HEK293 (cell line): ENCODE data around the gene DTL.

ENCODE experiments used
- CTCF ChIA-PET: fragments of 350-600 bp; formaldehyde crosslinking; extraction: SDS; loops from one replicate; lab custom pipeline; 2021; ENCODE audit warnings: antibody characterized with exemption; lab: Yijun Ruan, JAX
- POLR2A ChIA-PET: fragments of 300-600 bp; formaldehyde crosslinking; extraction: SDS; loops from one replicate; lab custom pipeline; 2020; ENCODE audit warnings: antibody characterized with exemption, inconsistent platforms; lab: Yijun Ruan, JAX
- H3K27ac ChIP-seq: fragments of 200-500 bp; sonication (Bioruptor generic); 2 replicates; pipeline ENCODE4 v1.5.1; 2014; ENCODE audit warnings: low read depth, low read length, control low read depth, inconsistent platforms; ENCODE audit errors: extremely low read depth
- H3K36me3 ChIP-seq, 2 experiments: fragments of 200-500 bp in 1 of 2; sonication (Bioruptor generic) in 1 of 2; 1 replicate in 1 of 2; 2 replicates in 1 of 2; pipeline ENCODE4 v1.5.1; 2014 to 2017; ENCODE audit warnings: inconsistent platforms in 2 of 2, low read length in 2 of 2; ENCODE audit not compliant: control insufficient read depth in 2 of 2, insufficient read depth in 1 of 2
- H3K4me1 ChIP-seq: fragments of 200-500 bp; sonication (Bioruptor generic); 2 replicates; pipeline ENCODE4 v1.5.1; 2014; ENCODE audit warnings: mild to moderate bottlenecking, low read length, inconsistent platforms; ENCODE audit not compliant: control insufficient read depth, insufficient read depth
- H3K4me3 ChIP-seq: 2 replicates; pipeline ENCODE4 v1.5.1; 2011; ENCODE audit warnings: low read depth, mild to moderate bottlenecking, control low read depth, low read length, moderate library complexity
- H3K9me3 ChIP-seq: fragments of 200-500 bp; sonication (Bioruptor generic); 2 replicates; pipeline ENCODE4 v1.5.1; 2014; ENCODE audit warnings: low read depth, low read length, inconsistent platforms; ENCODE audit not compliant: control insufficient read depth, insufficient read depth
- KLF8 ChIP-seq: fragments of 450-650 bp; formaldehyde crosslinking; IDR thresholded peaks from 2 replicates; pipeline ENCODE4 v1.5.1; 2016; ENCODE audit warnings: missing biosample characterization, missing genetic modification characterization
- MYNN ChIP-seq: fragments of 450-650 bp; formaldehyde crosslinking; IDR thresholded peaks from 2 replicates; pipeline ENCODE4 v1.5.1; 2016; ENCODE audit warnings: missing biosample characterization, missing genetic modification characterization, borderline replicate concordance
- OVOL3 ChIP-seq: fragments of 450-650 bp; formaldehyde crosslinking; IDR thresholded peaks from 2 replicates; pipeline ENCODE4 v1.5.1; 2016; ENCODE audit warnings: missing biosample characterization, missing genetic modification characterization
- SP7 ChIP-seq: fragments of 450-650 bp; formaldehyde crosslinking; IDR thresholded peaks from 2 replicates; pipeline ENCODE4 v1.5.1; 2016; ENCODE audit warnings: missing biosample characterization, missing genetic modification characterization
- YY2 ChIP-seq: fragments of 450-650 bp; formaldehyde crosslinking; IDR thresholded peaks from 2 replicates; pipeline ENCODE4 v1.5.1; 2016; ENCODE audit warnings: missing biosample characterization, missing genetic modification characterization
- ZBTB1 ChIP-seq: fragments of 450-650 bp; formaldehyde crosslinking; IDR thresholded peaks from 2 replicates; pipeline ENCODE4 v1.5.1; 2016; ENCODE audit warnings: missing biosample characterization, missing genetic modification characterization
- ZBTB17 ChIP-seq: fragments of 450-650 bp; formaldehyde crosslinking; IDR thresholded peaks from 2 replicates; pipeline ENCODE4 v1.5.1; 2016; ENCODE audit warnings: missing biosample characterization, missing genetic modification characterization
- ZNF121 ChIP-seq: fragments of 450-650 bp; formaldehyde crosslinking; IDR thresholded peaks from 2 replicates; pipeline ENCODE4 v1.5.1; 2016; ENCODE audit warnings: missing biosample characterization, missing genetic modification characterization
- ZNF132 ChIP-seq: fragments of 450-650 bp; formaldehyde crosslinking; IDR thresholded peaks from 2 replicates; pipeline ENCODE4 v1.5.1; 2017; ENCODE audit warnings: missing biosample characterization, missing genetic modification characterization, borderline replicate concordance
- ZNF133 ChIP-seq: fragments of 450-650 bp; formaldehyde crosslinking; IDR thresholded peaks from 2 replicates; pipeline ENCODE4 v1.5.1; 2016; ENCODE audit warnings: missing biosample characterization, missing genetic modification characterization
- ZNF146 ChIP-seq: fragments of 450-650 bp; formaldehyde crosslinking; IDR thresholded peaks from 2 replicates; pipeline ENCODE4 v1.5.1; 2016; ENCODE audit warnings: missing biosample characterization, missing genetic modification characterization
- ZNF157 ChIP-seq: fragments of 450-650 bp; formaldehyde crosslinking; IDR thresholded peaks from 2 replicates; pipeline ENCODE4 v1.5.1; 2016; ENCODE audit warnings: missing biosample characterization, missing genetic modification characterization
- ZNF214 ChIP-seq: fragments of 450-650 bp; formaldehyde crosslinking; IDR thresholded peaks from 2 replicates; pipeline ENCODE4 v1.5.1; 2017; ENCODE audit warnings: missing biosample characterization, mild to moderate bottlenecking, missing genetic modification characterization, borderline replicate concordance
- ZNF221 ChIP-seq: fragments of 450-650 bp; formaldehyde crosslinking; IDR thresholded peaks from 2 replicates; pipeline ENCODE4 v1.5.1; 2017; ENCODE audit warnings: missing biosample characterization, missing genetic modification characterization, borderline replicate concordance
- ZNF354C ChIP-seq: fragments of 450-650 bp; formaldehyde crosslinking; IDR thresholded peaks from 2 replicates; pipeline ENCODE4 v1.5.1; 2016; ENCODE audit warnings: missing biosample characterization, missing genetic modification characterization, low read depth, borderline replicate concordance
- ZNF629 ChIP-seq: fragments of 450-650 bp; formaldehyde crosslinking; IDR thresholded peaks from 2 replicates; pipeline ENCODE4 v1.5.1; 2017; ENCODE audit warnings: missing biosample characterization, missing genetic modification characterization
- ZNF830 ChIP-seq: fragments of 450-650 bp; IDR thresholded peaks from 2 replicates; pipeline ENCODE4 v1.5.0; 2018; ENCODE audit warnings: missing biosample characterization, missing genetic modification characterization, low read depth, mild to moderate bottlenecking, moderate library complexity
- TF ChIP-seq, protein P1 (sequence below): fragments of 450-650 bp; formaldehyde crosslinking; IDR thresholded peaks from 2 replicates; pipeline ENCODE4 v1.5.1; 2016; ENCODE audit warnings: missing biosample characterization, missing genetic modification characterization
- TF ChIP-seq, protein P2 (sequence below): fragments of 450-650 bp; formaldehyde crosslinking; IDR thresholded peaks from 2 replicates; pipeline ENCODE4 v1.5.1; 2016; ENCODE audit warnings: missing biosample characterization, missing genetic modification characterization, low read depth
- TF ChIP-seq, protein P3 (sequence below): fragments of 450-650 bp; formaldehyde crosslinking; IDR thresholded peaks from 2 replicates; pipeline ENCODE4 v1.5.1; 2016; ENCODE audit warnings: missing biosample characterization, missing genetic modification characterization
- TF ChIP-seq, protein P4 (sequence below): fragments of 450-650 bp; formaldehyde crosslinking; conservative IDR thresholded peaks from 2 replicates; pipeline ENCODE4 v1.5.1; 2016; ENCODE audit warnings: low read depth, missing biosample characterization, missing genetic modification characterization
- TF ChIP-seq, protein P5 (sequence below): fragments of 450-650 bp; formaldehyde crosslinking; IDR thresholded peaks from 2 replicates; pipeline ENCODE4 v1.5.1; 2016; ENCODE audit warnings: missing biosample characterization, missing genetic modification characterization
- TF ChIP-seq, protein P6 (sequence below): fragments of 450-650 bp; formaldehyde crosslinking; IDR thresholded peaks from 2 replicates; pipeline ENCODE4 v1.5.1; 2017; ENCODE audit warnings: missing biosample characterization, missing genetic modification characterization

Gene DTL

DNA sequence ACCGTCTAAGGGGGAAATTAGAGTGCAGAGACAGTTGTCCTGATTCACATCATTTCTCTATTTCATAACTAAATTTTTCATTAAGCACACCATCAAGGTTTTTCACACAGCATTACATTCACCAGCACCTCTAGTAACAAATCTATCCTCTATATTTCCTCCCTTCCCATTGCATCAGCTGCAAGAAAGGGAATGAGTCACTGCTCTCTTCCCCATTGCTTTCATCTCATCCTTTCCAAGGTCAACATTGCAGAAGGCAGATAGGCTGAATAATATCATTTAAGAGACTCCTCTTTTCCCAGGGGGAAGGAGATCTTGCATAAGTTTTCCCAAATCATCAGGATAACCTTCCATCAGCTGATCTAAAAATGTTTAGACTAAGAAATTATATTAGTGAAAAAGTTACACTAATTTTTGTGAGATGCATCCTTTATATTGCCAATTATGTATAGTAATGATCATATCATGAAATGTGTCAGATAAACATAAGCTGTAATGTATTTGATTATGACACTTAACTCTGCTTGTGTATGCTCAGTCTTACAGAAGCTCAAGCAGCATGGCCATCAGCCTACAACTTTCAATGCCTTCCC lies 4.5 kb upstream of the DTL start:
- ChIA-PET POLR2A (interaction anchor here (0.5 kb wide), 1 partner anchor 353 kb away, joined by 3 read pairs; no protein-coding TSS in a partner anchor), CTCF (interaction anchor here (0.7 to 2.0 kb wide), 5 partner anchors 11 to 350 kb away, joined by 3 to 8 read pairs (median 5); no protein-coding TSS in a partner anchor)
- peak overlapping the region; percentile 44 for H3K27ac ChIP-seq
- no peak overlapping the region for H3K4me3 ChIP-seq
- peaks cover 0 to 13% of the 10 kb centered on the region in 2 experiments; a peak in 1 of 3 replicates for H3K36me3 ChIP-seq
- H3K9me3 ChIP-seq, result no peaks in the 10 kb centered on the region
- no peaks in the 10 kb centered on the region for H3K4me1 ChIP-seq
- TF ChIP-seq ZNF132 (tag by site-specific recombination) (no peak), SP7 (tag by site-specific recombination) (peak; percentile 71), ZNF157 (tag by site-specific recombination) (no peak), KLF8 (tag by site-specific recombination) (0 out of 2 replicates have a peak, but pooled peaks have one; percentile 57), ZBTB17 (tag by site-specific recombination) (peak; percentile 93), ZBTB1 (tag by site-specific recombination) (no peak), ZNF133 (tag by site-specific recombination) (no peak), ZNF830 (no peak), ZNF214 (tag by site-specific recombination) (no peak), ZNF629 (tag by site-specific recombination) (0 out of 2 replicates have a peak, but pooled peaks have one; percentile 64), OVOL3 (tag by site-specific recombination) (no peak), ZNF146 (tag by site-specific recombination) (no peak), ZNF354C (tag by site-specific recombination) (no peak), YY2 (no peak), MYNN (tag by site-specific recombination) (no peak), ZNF221 (tag by site-specific recombination) (no peak), ZNF121 (tag by site-specific recombination) (no peak)
- TF ChIP-seq, protein P1, sequence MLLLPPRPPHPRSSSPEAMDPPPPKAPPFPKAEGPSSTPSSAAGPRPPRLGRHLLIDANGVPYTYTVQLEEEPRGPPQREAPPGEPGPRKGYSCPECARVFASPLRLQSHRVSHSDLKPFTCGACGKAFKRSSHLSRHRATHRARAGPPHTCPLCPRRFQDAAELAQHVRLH (tag by site-specific recombination), result no peak
- TF ChIP-seq, protein P2, sequence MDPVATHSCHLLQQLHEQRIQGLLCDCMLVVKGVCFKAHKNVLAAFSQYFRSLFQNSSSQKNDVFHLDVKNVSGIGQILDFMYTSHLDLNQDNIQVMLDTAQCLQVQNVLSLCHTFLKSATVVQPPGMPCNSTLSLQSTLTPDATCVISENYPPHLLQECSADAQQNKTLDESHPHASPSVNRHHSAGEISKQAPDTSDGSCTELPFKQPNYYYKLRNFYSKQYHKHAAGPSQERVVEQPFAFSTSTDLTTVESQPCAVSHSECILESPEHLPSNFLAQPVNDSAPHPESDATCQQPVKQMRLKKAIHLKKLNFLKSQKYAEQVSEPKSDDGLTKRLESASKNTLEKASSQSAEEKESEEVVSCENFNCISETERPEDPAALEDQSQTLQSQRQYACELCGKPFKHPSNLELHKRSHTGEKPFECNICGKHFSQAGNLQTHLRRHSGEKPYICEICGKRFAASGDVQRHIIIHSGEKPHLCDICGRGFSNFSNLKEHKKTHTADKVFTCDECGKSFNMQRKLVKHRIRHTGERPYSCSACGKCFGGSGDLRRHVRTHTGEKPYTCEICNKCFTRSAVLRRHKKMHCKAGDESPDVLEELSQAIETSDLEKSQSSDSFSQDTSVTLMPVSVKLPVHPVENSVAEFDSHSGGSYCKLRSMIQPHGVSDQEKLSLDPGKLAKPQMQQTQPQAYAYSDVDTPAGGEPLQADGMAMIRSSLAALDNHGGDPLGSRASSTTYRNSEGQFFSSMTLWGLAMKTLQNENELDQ (tag by site-specific recombination), result no peak
- TF ChIP-seq, protein P3, sequence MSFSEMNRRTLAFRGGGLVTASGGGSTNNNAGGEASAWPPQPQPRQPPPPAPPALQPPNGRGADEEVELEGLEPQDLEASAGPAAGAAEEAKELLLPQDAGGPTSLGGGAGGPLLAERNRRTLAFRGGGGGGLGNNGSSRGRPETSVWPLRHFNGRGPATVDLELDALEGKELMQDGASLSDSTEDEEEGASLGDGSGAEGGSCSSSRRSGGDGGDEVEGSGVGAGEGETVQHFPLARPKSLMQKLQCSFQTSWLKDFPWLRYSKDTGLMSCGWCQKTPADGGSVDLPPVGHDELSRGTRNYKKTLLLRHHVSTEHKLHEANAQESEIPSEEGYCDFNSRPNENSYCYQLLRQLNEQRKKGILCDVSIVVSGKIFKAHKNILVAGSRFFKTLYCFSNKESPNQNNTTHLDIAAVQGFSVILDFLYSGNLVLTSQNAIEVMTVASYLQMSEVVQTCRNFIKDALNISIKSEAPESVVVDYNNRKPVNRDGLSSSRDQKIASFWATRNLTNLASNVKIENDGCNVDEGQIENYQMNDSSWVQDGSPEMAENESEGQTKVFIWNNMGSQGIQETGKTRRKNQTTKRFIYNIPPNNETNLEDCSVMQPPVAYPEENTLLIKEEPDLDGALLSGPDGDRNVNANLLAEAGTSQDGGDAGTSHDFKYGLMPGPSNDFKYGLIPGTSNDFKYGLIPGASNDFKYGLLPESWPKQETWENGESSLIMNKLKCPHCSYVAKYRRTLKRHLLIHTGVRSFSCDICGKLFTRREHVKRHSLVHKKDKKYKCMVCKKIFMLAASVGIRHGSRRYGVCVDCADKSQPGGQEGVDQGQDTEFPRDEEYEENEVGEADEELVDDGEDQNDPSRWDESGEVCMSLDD, result no peak
- TF ChIP-seq, protein P4, sequence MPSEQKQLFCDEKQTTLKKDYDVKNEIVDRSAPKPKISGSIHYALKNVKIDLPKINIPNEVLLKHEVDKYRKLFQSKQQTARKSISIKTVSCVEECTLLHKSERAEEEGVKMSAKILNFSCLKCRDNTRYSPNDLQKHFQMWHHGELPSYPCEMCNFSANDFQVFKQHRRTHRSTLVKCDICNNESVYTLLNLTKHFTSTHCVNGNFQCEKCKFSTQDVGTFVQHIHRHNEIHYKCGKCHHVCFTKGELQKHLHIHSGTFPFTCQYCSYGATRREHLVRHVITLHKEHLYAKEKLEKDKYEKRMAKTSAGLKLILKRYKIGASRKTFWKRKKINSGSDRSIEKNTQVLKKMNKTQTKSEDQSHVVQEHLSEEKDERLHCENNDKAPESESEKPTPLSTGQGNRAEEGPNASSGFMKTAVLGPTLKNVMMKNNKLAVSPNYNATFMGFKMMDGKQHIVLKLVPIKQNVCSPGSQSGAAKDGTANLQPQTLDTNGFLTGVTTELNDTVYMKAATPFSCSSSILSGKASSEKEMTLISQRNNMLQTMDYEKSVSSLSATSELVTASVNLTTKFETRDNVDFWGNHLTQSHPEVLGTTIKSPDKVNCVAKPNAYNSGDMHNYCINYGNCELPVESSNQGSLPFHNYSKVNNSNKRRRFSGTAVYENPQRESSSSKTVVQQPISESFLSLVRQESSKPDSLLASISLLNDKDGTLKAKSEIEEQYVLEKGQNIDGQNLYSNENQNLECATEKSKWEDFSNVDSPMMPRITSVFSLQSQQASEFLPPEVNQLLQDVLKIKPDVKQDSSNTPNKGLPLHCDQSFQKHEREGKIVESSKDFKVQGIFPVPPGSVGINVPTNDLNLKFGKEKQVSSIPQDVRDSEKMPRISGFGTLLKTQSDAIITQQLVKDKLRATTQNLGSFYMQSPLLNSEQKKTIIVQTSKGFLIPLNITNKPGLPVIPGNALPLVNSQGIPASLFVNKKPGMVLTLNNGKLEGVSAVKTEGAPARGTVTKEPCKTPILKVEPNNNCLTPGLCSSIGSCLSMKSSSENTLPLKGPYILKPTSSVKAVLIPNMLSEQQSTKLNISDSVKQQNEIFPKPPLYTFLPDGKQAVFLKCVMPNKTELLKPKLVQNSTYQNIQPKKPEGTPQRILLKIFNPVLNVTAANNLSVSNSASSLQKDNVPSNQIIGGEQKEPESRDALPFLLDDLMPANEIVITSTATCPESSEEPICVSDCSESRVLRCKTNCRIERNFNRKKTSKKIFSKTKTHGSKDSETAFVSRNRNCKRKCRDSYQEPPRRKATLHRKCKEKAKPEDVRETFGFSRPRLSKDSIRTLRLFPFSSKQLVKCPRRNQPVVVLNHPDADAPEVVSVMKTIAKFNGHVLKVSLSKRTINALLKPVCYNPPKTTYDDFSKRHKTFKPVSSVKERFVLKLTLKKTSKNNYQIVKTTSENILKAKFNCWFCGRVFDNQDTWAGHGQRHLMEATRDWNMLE (tag by site-specific recombination), result peak; percentile 28; the same call in 1 of the 2 replicates
- TF ChIP-seq, protein P5, sequence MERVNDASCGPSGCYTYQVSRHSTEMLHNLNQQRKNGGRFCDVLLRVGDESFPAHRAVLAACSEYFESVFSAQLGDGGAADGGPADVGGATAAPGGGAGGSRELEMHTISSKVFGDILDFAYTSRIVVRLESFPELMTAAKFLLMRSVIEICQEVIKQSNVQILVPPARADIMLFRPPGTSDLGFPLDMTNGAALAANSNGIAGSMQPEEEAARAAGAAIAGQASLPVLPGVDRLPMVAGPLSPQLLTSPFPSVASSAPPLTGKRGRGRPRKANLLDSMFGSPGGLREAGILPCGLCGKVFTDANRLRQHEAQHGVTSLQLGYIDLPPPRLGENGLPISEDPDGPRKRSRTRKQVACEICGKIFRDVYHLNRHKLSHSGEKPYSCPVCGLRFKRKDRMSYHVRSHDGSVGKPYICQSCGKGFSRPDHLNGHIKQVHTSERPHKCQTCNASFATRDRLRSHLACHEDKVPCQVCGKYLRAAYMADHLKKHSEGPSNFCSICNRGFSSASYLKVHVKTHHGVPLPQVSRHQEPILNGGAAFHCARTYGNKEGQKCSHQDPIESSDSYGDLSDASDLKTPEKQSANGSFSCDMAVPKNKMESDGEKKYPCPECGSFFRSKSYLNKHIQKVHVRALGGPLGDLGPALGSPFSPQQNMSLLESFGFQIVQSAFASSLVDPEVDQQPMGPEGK, result peak; percentile 51; the same call in 1 of the 2 replicates
- TF ChIP-seq, protein P6, sequence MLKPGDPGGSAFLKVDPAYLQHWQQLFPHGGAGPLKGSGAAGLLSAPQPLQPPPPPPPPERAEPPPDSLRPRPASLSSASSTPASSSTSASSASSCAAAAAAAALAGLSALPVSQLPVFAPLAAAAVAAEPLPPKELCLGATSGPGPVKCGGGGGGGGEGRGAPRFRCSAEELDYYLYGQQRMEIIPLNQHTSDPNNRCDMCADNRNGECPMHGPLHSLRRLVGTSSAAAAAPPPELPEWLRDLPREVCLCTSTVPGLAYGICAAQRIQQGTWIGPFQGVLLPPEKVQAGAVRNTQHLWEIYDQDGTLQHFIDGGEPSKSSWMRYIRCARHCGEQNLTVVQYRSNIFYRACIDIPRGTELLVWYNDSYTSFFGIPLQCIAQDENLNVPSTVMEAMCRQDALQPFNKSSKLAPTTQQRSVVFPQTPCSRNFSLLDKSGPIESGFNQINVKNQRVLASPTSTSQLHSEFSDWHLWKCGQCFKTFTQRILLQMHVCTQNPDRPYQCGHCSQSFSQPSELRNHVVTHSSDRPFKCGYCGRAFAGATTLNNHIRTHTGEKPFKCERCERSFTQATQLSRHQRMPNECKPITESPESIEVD (tag by site-specific recombination), result peak; percentile 42; the same call in 1 of the 2 replicates
